ENCODE results near the gene NAIF1. TPM values are rescaled to one million over a fixed set of nuclear protein-coding genes. Genes with fewer than 3 reads are reported as not detected.
A peak's percentile ranks its signal among the peaks of the same experiment; 100 is the strongest.

The NAIF1 gene
- total and polyA plus RNA-seq, 2 donors (not counting 3 experiments of a cell fraction or from before 2014, with no cell fraction given): 8.2 to 10.1 TPM

DNA sequence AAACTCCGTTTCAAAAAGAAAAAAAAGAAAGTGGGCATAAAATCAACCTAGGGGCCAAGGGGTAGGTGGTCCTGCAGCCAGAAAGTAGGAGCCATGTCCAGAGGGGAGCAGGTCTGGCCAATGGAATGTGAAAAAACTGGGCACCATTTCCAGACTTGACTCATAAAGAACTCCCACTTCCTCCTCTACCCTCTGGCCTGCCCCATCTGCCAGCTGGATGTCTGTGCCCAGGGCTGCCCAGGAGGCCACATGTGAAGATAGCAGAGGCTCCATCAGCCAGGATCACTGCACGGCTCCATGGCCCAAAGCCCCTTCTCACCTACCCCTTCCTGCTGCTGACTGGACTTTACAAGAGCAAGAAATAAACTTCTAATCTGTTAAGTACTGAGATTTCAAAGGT is 44.2 kb downstream of the NAIF1 start:
- Histone ChIP-seq H3K79me2 (ENCODE audit: control insufficient read depth, insufficient read depth, low read length) (no peaks in the 10 kb centered on the region), H3K4me2 (ENCODE audit: insufficient read depth, low read length) (no peak overlapping the region), H3K36me3 (ENCODE audit: control insufficient read depth in 2 of 2, extremely low read depth in 1 of 2, insufficient read depth in 2 of 2, low read length in 2 of 2) (no peaks in the 10 kb centered on the region), H3K9me3 (replicated peaks; ENCODE audit: control insufficient read depth, insufficient read depth, low read length) (no peaks in the 10 kb centered on the region), H3K4me3 (replicated peaks in 1 of 3; ENCODE audit: insufficient read depth in 1 of 3, low read depth in 1 of 3, low read length in 3 of 3) (no peak overlapping the region), H4K20me1 (replicated peaks; ENCODE audit: control insufficient read depth, extremely low read depth, insufficient read depth, low read length) (no peaks in the 10 kb centered on the region), H2AFZ (ENCODE audit: low read depth, low read length) (no peak overlapping the region), H3K9me1 (replicated peaks; ENCODE audit: control insufficient read depth, extremely low read depth, insufficient read depth, low read length) (no peaks in the 10 kb centered on the region), H3K4me1 (ENCODE audit: control insufficient read depth, extremely low read depth, insufficient read depth, low read length) (peaks cover 13% of the 10 kb centered on the region), H3K27ac (ENCODE audit: insufficient read depth, low read depth, low read length) (peak overlapping the region; percentile 4), H3K27me3 (ENCODE audit: control insufficient read depth in 2 of 2, insufficient read depth in 2 of 2, low read length in 2 of 2) (no peaks in the 10 kb centered on the region), H3K9ac (replicated peaks; ENCODE audit: extremely low read depth, insufficient read depth, low read length) (no peak overlapping the region)
- no TSS peak for BruUV-seq (replicated peaks)
- dilution Hi-C loops (cut with MboI; ENCODE audit: extremely low pct_ligation_motif_present, low sequenced_read_pairs): no loop called here
- intact Hi-C loops (cut with micrococcal nuclease): no loop called here
- FAIRE-seq: peak; percentile 48
- DNase-seq (ENCODE audit: low read depth, low spot score): peak; percentile 28
- CTCF ChIA-PET: interaction anchor here (1.2 to 2.0 kb wide), 2 partner anchors 12 to 80 kb away, joined by 4 to 6 read pairs; no protein-coding TSS in a partner anchor
- POLR2A ChIA-PET: no interaction called here
- TF ChIP-seq EZH2 (IDR thresholded peaks at IDR 0.05; ENCODE audit: borderline replicate concordance, low read depth, low read length, severe bottlenecking): no peak
- TF ChIP-seq POLR2AphosphoS5 (IDR thresholded peaks at IDR 0.05; ENCODE audit: insufficient read depth, low read depth, low read length): peak; percentile 25
- no peak for TF ChIP-seq MAX (IDR thresholded peaks at IDR 0.05; ENCODE audit: insufficient read depth, insufficient read length)
- no peak for TF ChIP-seq MYC (IDR thresholded peaks at IDR 0.05; ENCODE audit: low read depth, low read length)
- no peak for TF ChIP-seq GATA2 (IDR thresholded peaks at IDR 0.05; ENCODE audit: insufficient read depth, insufficient read length, low read depth, low read length)
- no peak for TF ChIP-seq POLR2A (IDR thresholded peaks at IDR 0.05; ENCODE audit: low read depth, low read length)

GRCh38 chr9:128021098-128021497 is 46.0 kb downstream of the NAIF1 start:
- ChIA-PET CTCF (interaction anchor here (1.3 kb wide), 1 partner anchor 14 kb away, joined by 4 read pairs; no protein-coding TSS in a partner anchor), POLR2A (no interaction called here)
- FAIRE-seq (no peak), DNase-seq (ENCODE audit: low read depth, low spot score) (no peak)
- Histone ChIP-seq H3K79me2 (ENCODE audit: control insufficient read depth, insufficient read depth, low read length) (no peaks in the 10 kb centered on the region), H3K27me3 (ENCODE audit: control insufficient read depth in 2 of 2, insufficient read depth in 2 of 2, low read length in 2 of 2) (no peaks in the 10 kb centered on the region), H3K9me1 (replicated peaks; ENCODE audit: control insufficient read depth, extremely low read depth, insufficient read depth, low read length) (no peaks in the 10 kb centered on the region), H3K4me2 (ENCODE audit: insufficient read depth, low read length) (no peak overlapping the region), H3K9me3 (replicated peaks; ENCODE audit: control insufficient read depth, insufficient read depth, low read length) (no peaks in the 10 kb centered on the region), H3K27ac (ENCODE audit: insufficient read depth, low read depth, low read length) (no peak overlapping the region), H2AFZ (ENCODE audit: low read depth, low read length) (no peak overlapping the region), H3K36me3 (ENCODE audit: control insufficient read depth in 2 of 2, extremely low read depth in 1 of 2, insufficient read depth in 2 of 2, low read length in 2 of 2) (no peaks in the 10 kb centered on the region), H3K4me3 (replicated peaks in 1 of 3; ENCODE audit: insufficient read depth in 1 of 3, low read depth in 1 of 3, low read length in 3 of 3) (no peak overlapping the region), H3K4me1 (ENCODE audit: control insufficient read depth, extremely low read depth, insufficient read depth, low read length) (peaks cover 5% of the 10 kb centered on the region), H4K20me1 (replicated peaks; ENCODE audit: control insufficient read depth, extremely low read depth, insufficient read depth, low read length) (no peaks in the 10 kb centered on the region), H3K9ac (replicated peaks; ENCODE audit: extremely low read depth, insufficient read depth, low read length) (no peak overlapping the region)
- BruUV-seq (replicated peaks): no TSS peak
- intact Hi-C loops (cut with micrococcal nuclease): no loop called here
- dilution Hi-C loops (cut with MboI; ENCODE audit: extremely low pct_ligation_motif_present, low sequenced_read_pairs): no loop called here
- no peak for TF ChIP-seq MAX (IDR thresholded peaks at IDR 0.05; ENCODE audit: insufficient read depth, insufficient read length)
- no peak for TF ChIP-seq MYC (IDR thresholded peaks at IDR 0.05; ENCODE audit: low read depth, low read length)
- TF ChIP-seq POLR2A (IDR thresholded peaks at IDR 0.05; ENCODE audit: low read depth, low read length): no peak
- TF ChIP-seq JUN (IDR thresholded peaks at IDR 0.05; ENCODE audit: borderline replicate concordance, insufficient read depth, insufficient read length, low read depth): no peak
- TF ChIP-seq POLR2AphosphoS5 (IDR thresholded peaks at IDR 0.05; ENCODE audit: insufficient read depth, low read depth, low read length): no peak
- no peak for TF ChIP-seq FOS (IDR thresholded peaks at IDR 0.05; ENCODE audit: borderline replicate concordance, insufficient read depth, low read length)
- TF ChIP-seq CTCF (IDR thresholded peaks at IDR 0.05; ENCODE audit: extremely low read depth in 1 of 2, insufficient read depth in 1 of 2, low read depth in 1 of 2, low read length in 2 of 2): no peak
- TF ChIP-seq GATA2 (IDR thresholded peaks at IDR 0.05; ENCODE audit: insufficient read depth, insufficient read length, low read depth, low read length): no peak
- TF ChIP-seq EZH2 (IDR thresholded peaks at IDR 0.05; ENCODE audit: borderline replicate concordance, low read depth, low read length, severe bottlenecking): no peak

All from endothelial cell of umbilical vein (primary cell).